Measurements from ENCODE around the gene TBXAS1. TPM values are rescaled to one million over a fixed set of nuclear protein-coding genes. Genes with fewer than 3 reads are reported as not detected.

The TBXAS1 gene
- total RNA-seq, 1 donor from 2014 or later: 3.5 TPM

- peaks cover 13% of the 10 kb centered on the region for H3K27me3 Mint-ChIP-seq
- H3K4me1 Mint-ChIP-seq: peaks cover 6% of the 10 kb centered on the region
- intact Hi-C loops (cut with micrococcal nuclease): no loop called here
- H3K9me3 Mint-ChIP-seq: no peaks in the 10 kb centered on the region
- H3K27ac Mint-ChIP-seq: no peak overlapping the region
- no peak for DNase-seq
- no peaks in the 10 kb centered on the region for H3K36me3 Mint-ChIP-seq (ENCODE audit: low read depth)
- H3K4me3 Mint-ChIP-seq: no peak overlapping the region
Measured at GRCh38 chr7:139974179-139974811, 145.2 kb downstream of the TBXAS1 start.

DNA sequence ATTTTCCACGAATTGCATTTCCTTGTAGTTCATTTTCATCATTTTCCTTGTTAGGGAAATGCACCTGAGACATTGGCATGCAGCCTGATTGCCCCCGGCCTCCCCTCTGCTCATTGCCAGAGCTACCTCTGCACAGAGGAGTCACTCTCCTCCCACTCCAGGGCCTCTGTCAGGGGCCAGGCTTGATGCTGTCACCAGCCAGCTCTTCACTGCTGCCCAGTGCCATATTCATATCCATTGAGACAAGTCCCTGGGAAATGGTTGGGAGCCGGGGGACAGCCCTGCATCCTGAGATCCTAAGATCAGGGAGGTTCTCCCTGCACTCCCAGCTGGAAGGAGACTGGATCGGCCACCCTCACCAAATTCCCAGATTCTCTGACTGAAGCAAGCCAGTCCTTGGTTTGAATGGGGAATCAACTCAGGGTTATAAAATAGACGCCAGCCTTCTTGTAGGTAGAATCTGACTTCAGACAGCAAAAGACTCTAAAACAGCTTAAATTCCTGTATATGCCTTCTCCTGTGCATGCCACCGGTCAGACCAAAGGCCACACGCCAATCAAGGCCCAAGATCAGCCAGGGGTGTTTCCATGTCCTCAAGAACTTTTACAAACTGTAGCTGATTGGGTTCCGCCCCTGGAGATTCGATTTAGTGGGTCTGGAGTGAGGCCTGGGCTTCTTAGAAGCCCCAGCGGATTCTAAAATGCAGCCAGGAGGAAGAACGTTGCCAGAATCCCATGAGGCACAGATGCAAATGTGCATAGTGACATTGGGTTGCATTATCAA, 147.2 kb downstream of the TBXAS1 start:
- no peak for DNase-seq
- H3K4me3 Mint-ChIP-seq: no peak overlapping the region
- peaks cover 10% of the 10 kb centered on the region for H3K27me3 Mint-ChIP-seq
- H3K4me1 Mint-ChIP-seq: peaks cover 16% of the 10 kb centered on the region
- intact Hi-C loops (cut with micrococcal nuclease): no loop called here
- no peak overlapping the region for H3K27ac Mint-ChIP-seq
- no peaks in the 10 kb centered on the region for H3K9me3 Mint-ChIP-seq
- no peaks in the 10 kb centered on the region for H3K36me3 Mint-ChIP-seq (ENCODE audit: low read depth)

- no peak overlapping the region for H3K27ac Mint-ChIP-seq
- H3K4me1 Mint-ChIP-seq: peaks cover 18% of the 10 kb centered on the region
- DNase-seq: no peak
- no peaks in the 10 kb centered on the region for H3K36me3 Mint-ChIP-seq (ENCODE audit: low read depth)
- intact Hi-C loops (cut with micrococcal nuclease): no loop called here
- H3K9me3 Mint-ChIP-seq: no peaks in the 10 kb centered on the region
- no peak overlapping the region for H3K4me3 Mint-ChIP-seq
- peaks cover 10% of the 10 kb centered on the region for H3K27me3 Mint-ChIP-seq
Measured at GRCh38 chr7:139976838-139977656, 148.0 kb downstream of the TBXAS1 start.

DNA sequence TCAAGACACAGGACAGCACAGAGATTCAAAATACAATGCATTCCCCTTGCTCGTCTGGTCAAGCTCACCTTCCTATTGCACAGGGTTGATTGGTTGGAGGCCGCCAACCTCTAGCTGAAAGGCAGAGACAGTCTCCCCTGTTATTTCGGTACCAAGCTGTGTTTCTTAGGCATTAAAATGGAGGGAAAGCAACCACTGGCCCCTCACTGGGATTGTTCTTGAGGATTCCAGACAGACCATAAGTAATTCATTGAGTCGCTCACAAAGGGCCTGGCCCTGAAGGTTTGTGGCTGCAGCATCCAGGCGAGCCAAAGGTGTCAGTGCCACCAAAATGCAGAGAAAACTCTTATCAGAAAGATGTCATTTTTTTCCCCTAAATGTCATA, 152.4 kb downstream of the TBXAS1 start:
- Mint-ChIP-seq H3K27me3 (peaks cover 19% of the 10 kb centered on the region), H3K4me1 (peaks cover 18% of the 10 kb centered on the region), H3K4me3 (no peak overlapping the region), H3K9me3 (no peaks in the 10 kb centered on the region), H3K36me3 (ENCODE audit: low read depth) (no peaks in the 10 kb centered on the region), H3K27ac (no peak overlapping the region)
- intact Hi-C loops (cut with micrococcal nuclease): loop anchor here (5.0 kb wide), 1 partner anchor 334 kb away; no protein-coding TSS in a partner anchor
- DNase-seq: no peak

GRCh38 chr7:139982927-139983920, 154.2 kb downstream of the TBXAS1 start:
- Mint-ChIP-seq H3K4me1 (peaks cover 12% of the 10 kb centered on the region), H3K9me3 (no peaks in the 10 kb centered on the region), H3K27ac (no peak overlapping the region), H3K27me3 (peaks cover 19% of the 10 kb centered on the region), H3K36me3 (ENCODE audit: low read depth) (no peaks in the 10 kb centered on the region), H3K4me3 (no peak overlapping the region)
- intact Hi-C loops (cut with micrococcal nuclease): loop anchor here (5.0 kb wide), 1 partner anchor 336 kb away; no protein-coding TSS in a partner anchor
- no peak for DNase-seq

DNA sequence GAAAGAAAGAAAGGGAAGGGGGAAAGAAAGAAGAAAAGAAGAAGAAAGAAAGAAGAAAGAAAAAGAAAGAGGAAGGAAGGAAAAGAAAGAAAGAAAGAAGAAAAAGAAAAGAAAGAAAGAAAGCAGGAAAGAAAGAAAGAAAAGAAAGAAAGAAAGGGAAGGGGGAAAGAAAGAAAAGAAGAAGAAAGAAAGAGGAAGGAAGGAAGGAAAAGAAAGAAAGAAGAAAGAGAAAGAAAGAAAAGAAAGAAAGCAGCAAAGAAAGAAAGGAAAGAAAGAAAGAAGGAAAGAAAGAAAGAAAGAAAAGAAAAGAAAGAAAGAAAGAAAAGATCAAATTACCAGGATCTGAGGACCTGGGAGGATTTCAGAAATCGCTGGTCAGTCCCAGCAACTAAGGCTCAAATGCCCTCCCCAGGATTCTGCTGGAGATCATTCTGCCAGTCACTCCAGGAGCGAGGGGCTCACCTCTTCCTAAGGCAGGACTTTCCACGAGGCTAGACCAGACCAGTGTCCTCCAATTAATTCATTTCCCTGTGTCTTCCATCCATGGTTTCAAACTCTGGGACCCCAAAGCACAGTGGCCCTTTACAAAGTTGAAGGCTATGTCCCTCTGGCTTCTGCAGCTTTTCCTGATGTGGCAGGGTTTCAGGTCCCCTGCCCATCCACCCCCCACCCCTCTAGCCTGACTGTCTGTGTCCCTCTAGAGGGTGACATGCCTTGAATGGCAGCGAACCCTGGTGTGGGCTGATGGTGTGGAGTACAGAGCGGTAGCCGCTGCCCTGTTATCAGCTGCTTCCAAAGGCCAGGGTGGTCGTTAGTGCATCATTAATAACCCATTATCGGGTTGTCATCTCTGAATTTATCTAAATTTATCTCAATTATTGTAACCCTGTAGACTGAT, 155.8 kb downstream of the TBXAS1 start:
- no peak overlapping the region for H3K4me3 Mint-ChIP-seq
- intact Hi-C loops (cut with micrococcal nuclease): loop anchor here (5.0 kb wide), 1 partner anchor 338 kb away; no protein-coding TSS in a partner anchor
- DNase-seq: no peak
- peaks cover 12% of the 10 kb centered on the region for H3K4me1 Mint-ChIP-seq
- peaks cover 19% of the 10 kb centered on the region for H3K27me3 Mint-ChIP-seq
- H3K27ac Mint-ChIP-seq: no peak overlapping the region
- H3K36me3 Mint-ChIP-seq (ENCODE audit: low read depth): no peaks in the 10 kb centered on the region
- H3K9me3 Mint-ChIP-seq: no peaks in the 10 kb centered on the region

GRCh38 chr7:139985811-139986210, 156.7 kb downstream of the TBXAS1 start:
- intact Hi-C loops (cut with micrococcal nuclease): no loop called here
- peaks cover 5% of the 10 kb centered on the region for H3K4me1 Mint-ChIP-seq
- peaks cover 19% of the 10 kb centered on the region for H3K27me3 Mint-ChIP-seq
- H3K4me3 Mint-ChIP-seq: no peak overlapping the region
- DNase-seq: no peak
- no peak overlapping the region for H3K27ac Mint-ChIP-seq
- H3K36me3 Mint-ChIP-seq (ENCODE audit: low read depth): no peaks in the 10 kb centered on the region
- H3K9me3 Mint-ChIP-seq: no peaks in the 10 kb centered on the region

DNA sequence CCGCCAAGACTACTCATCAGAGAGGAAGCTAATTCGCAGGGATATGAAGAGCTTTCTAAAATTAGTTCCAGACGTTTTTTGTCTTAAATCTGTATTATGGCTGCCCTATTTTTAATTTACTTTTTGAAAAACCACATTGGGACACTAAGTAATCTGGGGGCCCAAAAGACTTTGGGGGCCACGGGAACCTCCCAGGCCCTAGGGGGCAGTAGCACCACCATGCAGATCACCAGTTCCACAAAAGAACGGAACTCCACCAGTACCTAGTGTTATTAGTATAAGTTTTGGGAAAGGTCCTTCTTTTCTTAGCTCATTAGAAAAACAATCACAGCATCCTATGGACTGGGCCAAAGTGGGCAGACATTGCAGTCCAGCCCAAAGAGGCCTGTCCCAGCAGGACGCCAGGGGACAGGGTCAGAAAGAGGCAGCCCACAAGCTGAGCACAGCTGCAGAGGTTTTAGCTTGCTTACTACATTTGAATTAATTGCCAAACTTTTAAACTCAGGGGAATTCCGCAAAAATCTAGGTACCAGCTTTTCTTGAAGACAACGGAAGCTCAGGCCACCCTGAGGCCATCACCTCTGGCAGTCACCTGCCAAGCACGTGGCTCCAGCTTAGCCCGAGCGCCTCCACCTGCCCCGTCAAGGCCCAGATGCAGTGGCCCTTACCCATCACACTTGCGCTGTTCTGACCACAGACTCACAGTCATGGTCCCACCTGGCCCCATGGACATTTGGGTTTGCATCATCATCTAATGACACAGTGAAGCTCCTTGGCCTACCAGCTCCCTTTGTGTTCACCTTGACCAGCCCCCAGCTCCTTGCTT, 158.8 kb downstream of the TBXAS1 start:
- DNase-seq: no peak
- no peaks in the 10 kb centered on the region for H3K4me1 Mint-ChIP-seq
- intact Hi-C loops (cut with micrococcal nuclease): no loop called here
- no peak overlapping the region for H3K27ac Mint-ChIP-seq
- H3K36me3 Mint-ChIP-seq (ENCODE audit: low read depth): no peaks in the 10 kb centered on the region
- peaks cover 19% of the 10 kb centered on the region for H3K27me3 Mint-ChIP-seq
- no peaks in the 10 kb centered on the region for H3K9me3 Mint-ChIP-seq
- H3K4me3 Mint-ChIP-seq: no peak overlapping the region

GRCh38 chr7:139989366-139990141, 160.5 kb downstream of the TBXAS1 start:
- Mint-ChIP-seq H3K4me3 (no peak overlapping the region), H3K36me3 (ENCODE audit: low read depth) (no peaks in the 10 kb centered on the region), H3K9me3 (no peaks in the 10 kb centered on the region), H3K4me1 (no peaks in the 10 kb centered on the region), H3K27ac (no peak overlapping the region), H3K27me3 (peaks cover 4% of the 10 kb centered on the region)
- intact Hi-C loops (cut with micrococcal nuclease): no loop called here
- DNase-seq: no peak

DNA sequence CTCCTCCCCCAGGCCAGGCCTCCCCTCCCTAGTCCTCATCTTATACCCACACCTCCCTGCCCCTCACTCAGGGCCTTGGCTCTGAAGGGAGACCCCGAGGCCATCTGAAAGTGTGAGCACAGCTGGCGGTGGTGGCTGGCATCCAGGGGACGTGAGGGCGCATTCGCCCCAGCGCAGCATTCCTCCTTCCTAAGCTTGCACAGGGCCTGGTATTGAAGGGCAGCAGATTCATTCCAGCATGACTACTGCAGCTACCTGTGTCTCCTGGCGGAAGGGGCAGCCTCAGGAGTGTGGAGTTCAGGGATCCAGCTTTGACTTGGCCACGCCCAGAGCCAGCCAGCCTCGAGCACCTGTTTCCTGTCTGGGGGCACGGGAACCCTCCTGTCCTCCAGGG, 161.1 kb downstream of the TBXAS1 start:
- H3K4me3 Mint-ChIP-seq: no peak overlapping the region

DNA sequence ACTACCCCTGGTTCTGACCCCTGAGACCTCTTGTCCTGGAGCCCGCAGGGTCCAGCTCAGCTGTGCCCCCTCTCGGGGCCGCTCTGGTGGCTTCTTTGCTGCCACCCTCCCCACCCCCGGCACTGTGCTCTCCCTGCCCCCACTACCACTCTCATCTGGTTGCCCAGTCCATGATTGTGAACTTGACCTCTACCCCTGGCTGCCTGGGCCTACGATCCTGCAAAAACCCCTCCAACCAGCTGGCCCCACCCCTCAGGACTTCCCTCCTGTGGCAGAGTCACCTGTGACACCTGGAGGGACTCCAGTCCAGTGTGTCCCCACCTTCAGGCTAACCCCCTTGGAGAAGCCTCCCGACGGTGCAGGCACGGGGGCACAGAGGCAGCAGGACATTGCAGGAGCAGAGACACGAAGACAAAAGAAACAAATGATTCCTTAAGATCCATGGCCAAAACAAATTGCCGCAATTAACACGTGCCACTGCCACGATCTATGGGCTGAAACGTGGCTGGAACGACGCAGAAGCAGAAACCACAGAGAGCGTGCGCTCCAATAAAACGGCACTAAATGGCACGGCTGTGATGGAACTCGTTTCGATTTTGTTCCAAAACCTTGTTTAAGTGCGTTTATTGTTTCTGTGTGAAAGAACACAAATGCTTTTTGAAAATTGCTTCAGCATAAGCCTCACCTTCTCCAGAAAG, 161.7 kb downstream of the TBXAS1 start:
- Mint-ChIP-seq H3K27ac (no peak overlapping the region), H3K4me1 (no peaks in the 10 kb centered on the region), H3K36me3 (ENCODE audit: low read depth) (no peaks in the 10 kb centered on the region), H3K4me3 (no peak overlapping the region), H3K9me3 (no peaks in the 10 kb centered on the region), H3K27me3 (no peaks in the 10 kb centered on the region)
- intact Hi-C loops (cut with micrococcal nuclease): no loop called here
- no peak for DNase-seq

More for the DNA sequence above, 161.1 kb downstream of the TBXAS1 start:
- Mint-ChIP-seq H3K9me3 (no peaks in the 10 kb centered on the region), H3K27me3 (peaks cover 1% of the 10 kb centered on the region), H3K36me3 (ENCODE audit: low read depth) (no peaks in the 10 kb centered on the region), H3K27ac (no peak overlapping the region), H3K4me1 (no peaks in the 10 kb centered on the region)
- intact Hi-C loops (cut with micrococcal nuclease): no loop called here
- no peak for DNase-seq

All from activated CD4-positive, alpha-beta T cell treated with anti-CD3 and anti-CD28 coated beads, Interleukin-2, amount 10 ng/mL, durations not matched to agents 24 days and 14 days (primary cell).